Adrenal gland (tissue), 5 donors: ENCODE data around the gene RCL1.

ENCODE experiments used
- POLR2A ChIP-seq, 2 donors: fragments of 450-650 bp; IDR thresholded peaks; one replicate each; pipeline ENCODE4 v1.6.1; 2017; ENCODE audit warnings: antibody characterized with exemption in 2 of 2, mild to moderate bottlenecking in 2 of 2, moderate library complexity in 1 of 2
- TF ChIP-seq, protein P1 (sequence below), 6 experiments: fragments of 450-650 bp in 4 of 6; fragments of 200-600 bp in 2 of 6; sonication (generic) in 1 of 6; IDR thresholded peaks; 1 replicate in 5 of 6; 2 replicates in 1 of 6; pipeline versions ENCODE4 v1.5.1 to v1.8.0; 2016 to 2021; ENCODE audit warnings: antibody characterized with exemption in 6 of 6, mild to moderate bottlenecking in 2 of 6, moderate library complexity in 1 of 6
- donor health status: DM: no; HTN: no; CAD: no.

DNA sequence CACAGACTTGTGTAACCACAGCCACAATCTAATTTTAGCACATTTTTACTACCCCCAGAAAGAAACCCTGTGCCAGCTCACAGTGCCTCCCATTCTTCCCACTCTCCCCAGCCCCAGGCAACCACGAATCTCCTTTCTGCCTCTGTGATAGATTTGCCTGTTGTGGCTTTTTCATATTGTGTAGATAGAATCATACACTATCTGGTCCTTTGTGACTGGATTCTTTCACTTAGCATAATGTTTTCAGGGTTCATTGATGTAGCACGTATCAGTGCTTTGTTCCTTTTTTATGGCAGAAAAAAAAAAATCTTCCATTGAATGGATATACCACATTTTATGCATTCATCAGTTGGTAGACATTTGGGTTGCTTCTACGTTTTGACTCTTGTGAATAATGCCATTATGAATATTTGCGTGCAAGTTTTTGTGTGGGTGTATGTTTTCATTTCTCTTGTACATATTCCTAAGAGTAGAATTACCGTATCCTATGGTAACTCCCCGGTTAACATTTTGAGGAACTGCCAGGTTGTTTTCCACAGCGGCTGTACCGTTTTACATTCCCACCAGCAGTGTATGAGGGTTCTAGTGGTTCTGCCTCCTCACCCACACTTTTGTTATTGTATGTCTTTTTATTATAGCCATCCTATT lies 64.5 kb downstream of the RCL1 start:
- TF ChIP-seq, protein P1, sequence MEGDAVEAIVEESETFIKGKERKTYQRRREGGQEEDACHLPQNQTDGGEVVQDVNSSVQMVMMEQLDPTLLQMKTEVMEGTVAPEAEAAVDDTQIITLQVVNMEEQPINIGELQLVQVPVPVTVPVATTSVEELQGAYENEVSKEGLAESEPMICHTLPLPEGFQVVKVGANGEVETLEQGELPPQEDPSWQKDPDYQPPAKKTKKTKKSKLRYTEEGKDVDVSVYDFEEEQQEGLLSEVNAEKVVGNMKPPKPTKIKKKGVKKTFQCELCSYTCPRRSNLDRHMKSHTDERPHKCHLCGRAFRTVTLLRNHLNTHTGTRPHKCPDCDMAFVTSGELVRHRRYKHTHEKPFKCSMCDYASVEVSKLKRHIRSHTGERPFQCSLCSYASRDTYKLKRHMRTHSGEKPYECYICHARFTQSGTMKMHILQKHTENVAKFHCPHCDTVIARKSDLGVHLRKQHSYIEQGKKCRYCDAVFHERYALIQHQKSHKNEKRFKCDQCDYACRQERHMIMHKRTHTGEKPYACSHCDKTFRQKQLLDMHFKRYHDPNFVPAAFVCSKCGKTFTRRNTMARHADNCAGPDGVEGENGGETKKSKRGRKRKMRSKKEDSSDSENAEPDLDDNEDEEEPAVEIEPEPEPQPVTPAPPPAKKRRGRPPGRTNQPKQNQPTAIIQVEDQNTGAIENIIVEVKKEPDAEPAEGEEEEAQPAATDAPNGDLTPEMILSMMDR (IDR thresholded peaks at IDR 0.05), result no peak
- no peak for TF ChIP-seq POLR2A (IDR thresholded peaks at IDR 0.05)
